Panc1 (cell line): Measurements from ENCODE around the gene DAPK2.

Experiments
- POLR2AphosphoS5 ChIP-seq: IDR thresholded peaks from 2 replicates; pipeline ENCODE4 v1.6.1; 2012; ENCODE audit warnings: mild to moderate bottlenecking, low read depth, low read length, moderate library complexity
- TCF7L2 ChIP-seq: IDR thresholded peaks from 2 replicates; pipeline ENCODE4 v1.6.1; 2011; ENCODE audit warnings: mild to moderate bottlenecking, low read depth, low read length, inconsistent platforms
- TF ChIP-seq, protein P1 (sequence below): fragments of 450-650 bp; IDR thresholded peaks from 2 replicates; pipeline ENCODE4 v1.5.1; 2017; ENCODE audit warnings: mild to moderate bottlenecking
- TF ChIP-seq, protein P2 (sequence below), 2 experiments: IDR thresholded peaks; 2 replicates each; pipeline ENCODE4 v1.6.1; 2011 to 2012; ENCODE audit warnings: low read depth in 2 of 2, control low read depth in 1 of 2, low read length in 1 of 2, mild to moderate bottlenecking in 1 of 2, moderate library complexity in 1 of 2; ENCODE audit not compliant: insufficient read depth in 1 of 2

DNA sequence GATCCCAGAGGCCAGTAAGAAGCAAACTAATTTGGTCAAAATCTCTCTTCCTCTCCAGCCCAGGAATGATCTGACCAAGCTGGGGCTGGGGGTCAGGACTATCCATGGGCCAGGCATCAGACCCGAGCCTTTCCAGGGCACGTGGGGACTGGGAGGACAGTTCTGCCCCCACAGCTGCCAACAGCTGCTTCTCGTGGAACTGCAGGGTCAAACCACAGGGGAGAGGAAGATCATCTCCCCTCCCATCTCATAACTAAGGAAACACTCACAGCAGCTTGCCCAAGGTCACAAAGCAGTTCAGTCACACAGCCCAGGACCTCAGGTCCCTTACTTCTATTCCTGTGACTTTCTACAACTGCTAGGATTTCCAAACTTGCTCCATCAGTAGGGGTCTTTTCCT is 47.1 kb downstream of the DAPK2 start:
- TF ChIP-seq, protein P1, sequence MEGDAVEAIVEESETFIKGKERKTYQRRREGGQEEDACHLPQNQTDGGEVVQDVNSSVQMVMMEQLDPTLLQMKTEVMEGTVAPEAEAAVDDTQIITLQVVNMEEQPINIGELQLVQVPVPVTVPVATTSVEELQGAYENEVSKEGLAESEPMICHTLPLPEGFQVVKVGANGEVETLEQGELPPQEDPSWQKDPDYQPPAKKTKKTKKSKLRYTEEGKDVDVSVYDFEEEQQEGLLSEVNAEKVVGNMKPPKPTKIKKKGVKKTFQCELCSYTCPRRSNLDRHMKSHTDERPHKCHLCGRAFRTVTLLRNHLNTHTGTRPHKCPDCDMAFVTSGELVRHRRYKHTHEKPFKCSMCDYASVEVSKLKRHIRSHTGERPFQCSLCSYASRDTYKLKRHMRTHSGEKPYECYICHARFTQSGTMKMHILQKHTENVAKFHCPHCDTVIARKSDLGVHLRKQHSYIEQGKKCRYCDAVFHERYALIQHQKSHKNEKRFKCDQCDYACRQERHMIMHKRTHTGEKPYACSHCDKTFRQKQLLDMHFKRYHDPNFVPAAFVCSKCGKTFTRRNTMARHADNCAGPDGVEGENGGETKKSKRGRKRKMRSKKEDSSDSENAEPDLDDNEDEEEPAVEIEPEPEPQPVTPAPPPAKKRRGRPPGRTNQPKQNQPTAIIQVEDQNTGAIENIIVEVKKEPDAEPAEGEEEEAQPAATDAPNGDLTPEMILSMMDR, result no peak
- no peak for TF ChIP-seq POLR2AphosphoS5
- TF ChIP-seq, protein P2, sequence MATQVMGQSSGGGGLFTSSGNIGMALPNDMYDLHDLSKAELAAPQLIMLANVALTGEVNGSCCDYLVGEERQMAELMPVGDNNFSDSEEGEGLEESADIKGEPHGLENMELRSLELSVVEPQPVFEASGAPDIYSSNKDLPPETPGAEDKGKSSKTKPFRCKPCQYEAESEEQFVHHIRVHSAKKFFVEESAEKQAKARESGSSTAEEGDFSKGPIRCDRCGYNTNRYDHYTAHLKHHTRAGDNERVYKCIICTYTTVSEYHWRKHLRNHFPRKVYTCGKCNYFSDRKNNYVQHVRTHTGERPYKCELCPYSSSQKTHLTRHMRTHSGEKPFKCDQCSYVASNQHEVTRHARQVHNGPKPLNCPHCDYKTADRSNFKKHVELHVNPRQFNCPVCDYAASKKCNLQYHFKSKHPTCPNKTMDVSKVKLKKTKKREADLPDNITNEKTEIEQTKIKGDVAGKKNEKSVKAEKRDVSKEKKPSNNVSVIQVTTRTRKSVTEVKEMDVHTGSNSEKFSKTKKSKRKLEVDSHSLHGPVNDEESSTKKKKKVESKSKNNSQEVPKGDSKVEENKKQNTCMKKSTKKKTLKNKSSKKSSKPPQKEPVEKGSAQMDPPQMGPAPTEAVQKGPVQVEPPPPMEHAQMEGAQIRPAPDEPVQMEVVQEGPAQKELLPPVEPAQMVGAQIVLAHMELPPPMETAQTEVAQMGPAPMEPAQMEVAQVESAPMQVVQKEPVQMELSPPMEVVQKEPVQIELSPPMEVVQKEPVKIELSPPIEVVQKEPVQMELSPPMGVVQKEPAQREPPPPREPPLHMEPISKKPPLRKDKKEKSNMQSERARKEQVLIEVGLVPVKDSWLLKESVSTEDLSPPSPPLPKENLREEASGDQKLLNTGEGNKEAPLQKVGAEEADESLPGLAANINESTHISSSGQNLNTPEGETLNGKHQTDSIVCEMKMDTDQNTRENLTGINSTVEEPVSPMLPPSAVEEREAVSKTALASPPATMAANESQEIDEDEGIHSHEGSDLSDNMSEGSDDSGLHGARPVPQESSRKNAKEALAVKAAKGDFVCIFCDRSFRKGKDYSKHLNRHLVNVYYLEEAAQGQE (IDR thresholded peaks at IDR 0.05; ENCODE audit: insufficient read depth in 1 of 2, low read depth in 2 of 2, low read length in 1 of 2), result no peak
- no peak for TF ChIP-seq TCF7L2
